BJ (cell line): ENCODE data around the gene PSMB11. TPM values are rescaled to one million over a fixed set of nuclear protein-coding genes. Genes with fewer than 3 reads are reported as not detected.
"Not testable (repeated sequence)": the region's sequence is repeated elsewhere in the genome, so short reads cannot be mapped to it uniquely, and the experiment has no call there.

ENCODE experiments used
- CTCF ChIA-PET: fragments of 350-600 bp; formaldehyde crosslinking; extraction: SDS; loops from one replicate; lab custom pipeline; 2021; ENCODE audit warnings: antibody characterized with exemption, inconsistent platforms; lab: Yijun Ruan, JAX
- POLR2A ChIA-PET: fragments of 300-600 bp; sonication (Branson Sonifier 250); formaldehyde crosslinking; extraction: SDS; loops from one replicate; lab custom pipeline; 2021; ENCODE audit warnings: antibody characterized with exemption; lab: Charles Lee
- DNase-seq: peaks from one replicate; pipeline ENCODE4 v3.0.0-alpha.2; 2011; ENCODE audit warnings: low read depth
- H3K27me3 ChIP-seq: 2 replicates; pipeline ENCODE4 v1.6.0; 2011; ENCODE audit warnings: low read length; ENCODE audit not compliant: control insufficient read depth, insufficient read depth
- H3K36me3 ChIP-seq: 2 replicates; pipeline ENCODE4 v1.5.1; 2011; ENCODE audit warnings: low read length; ENCODE audit not compliant: control insufficient read depth, insufficient read depth
- H3K4me3 ChIP-seq: 2 replicates; pipeline ENCODE4 v1.5.1; 2011; ENCODE audit warnings: low read depth, mild to moderate bottlenecking, control low read depth, low read length
- polyA plus RNA-seq: library from polyadenylated mRNA; depleted of rRNA; stranded (reverse); fragments of >200 nt; gene quantifications from 2 replicates; pipeline ENCODE4 v1.2.3, GENCODE V29; 2011
- TF ChIP-seq, protein P1 (sequence below): IDR thresholded peaks from 2 replicates; pipeline ENCODE4 v1.5.1; 2011; ENCODE audit warnings: low read depth, mild to moderate bottlenecking, control low read depth, inconsistent platforms, low read length, moderate library complexity; ENCODE audit not compliant: insufficient read depth

Gene PSMB11
- polyA plus RNA-seq, 1 experiment: not detected

DNA sequence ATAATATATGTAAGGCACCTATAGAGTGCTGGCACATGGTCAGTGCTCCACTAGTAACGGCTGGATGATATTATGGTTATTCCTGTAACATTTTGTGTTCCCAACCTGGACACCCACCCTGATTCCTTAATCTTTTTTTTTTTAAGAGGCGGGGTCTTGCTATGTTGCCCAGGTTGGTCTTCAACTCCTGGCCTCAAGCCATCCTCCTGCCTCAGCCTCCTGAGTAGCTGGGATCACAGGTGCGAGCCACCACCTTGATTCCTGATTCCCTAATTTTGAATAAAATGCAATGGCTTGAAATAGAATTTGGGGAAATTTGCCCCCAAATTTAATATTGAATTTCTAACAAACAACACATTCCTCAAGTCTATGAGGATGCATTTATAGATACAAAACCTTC lies 39.4 kb upstream of the PSMB11 start:
- CTCF ChIA-PET: interaction anchor here (1.0 to 2.8 kb wide), 3 partner anchors 16 to 55 kb away, joined by 3 to 17 read pairs (median 8); partner anchors contain the start of gene CDH24
- POLR2A ChIA-PET: no interaction called here
- TF ChIP-seq, protein P1, sequence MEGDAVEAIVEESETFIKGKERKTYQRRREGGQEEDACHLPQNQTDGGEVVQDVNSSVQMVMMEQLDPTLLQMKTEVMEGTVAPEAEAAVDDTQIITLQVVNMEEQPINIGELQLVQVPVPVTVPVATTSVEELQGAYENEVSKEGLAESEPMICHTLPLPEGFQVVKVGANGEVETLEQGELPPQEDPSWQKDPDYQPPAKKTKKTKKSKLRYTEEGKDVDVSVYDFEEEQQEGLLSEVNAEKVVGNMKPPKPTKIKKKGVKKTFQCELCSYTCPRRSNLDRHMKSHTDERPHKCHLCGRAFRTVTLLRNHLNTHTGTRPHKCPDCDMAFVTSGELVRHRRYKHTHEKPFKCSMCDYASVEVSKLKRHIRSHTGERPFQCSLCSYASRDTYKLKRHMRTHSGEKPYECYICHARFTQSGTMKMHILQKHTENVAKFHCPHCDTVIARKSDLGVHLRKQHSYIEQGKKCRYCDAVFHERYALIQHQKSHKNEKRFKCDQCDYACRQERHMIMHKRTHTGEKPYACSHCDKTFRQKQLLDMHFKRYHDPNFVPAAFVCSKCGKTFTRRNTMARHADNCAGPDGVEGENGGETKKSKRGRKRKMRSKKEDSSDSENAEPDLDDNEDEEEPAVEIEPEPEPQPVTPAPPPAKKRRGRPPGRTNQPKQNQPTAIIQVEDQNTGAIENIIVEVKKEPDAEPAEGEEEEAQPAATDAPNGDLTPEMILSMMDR: no peak
- H3K4me3 ChIP-seq: no peak overlapping the region
- H3K36me3 ChIP-seq: no peaks in the 10 kb centered on the region
- no peak for DNase-seq
- H3K27me3 ChIP-seq: no peaks in the 10 kb centered on the region

DNA sequence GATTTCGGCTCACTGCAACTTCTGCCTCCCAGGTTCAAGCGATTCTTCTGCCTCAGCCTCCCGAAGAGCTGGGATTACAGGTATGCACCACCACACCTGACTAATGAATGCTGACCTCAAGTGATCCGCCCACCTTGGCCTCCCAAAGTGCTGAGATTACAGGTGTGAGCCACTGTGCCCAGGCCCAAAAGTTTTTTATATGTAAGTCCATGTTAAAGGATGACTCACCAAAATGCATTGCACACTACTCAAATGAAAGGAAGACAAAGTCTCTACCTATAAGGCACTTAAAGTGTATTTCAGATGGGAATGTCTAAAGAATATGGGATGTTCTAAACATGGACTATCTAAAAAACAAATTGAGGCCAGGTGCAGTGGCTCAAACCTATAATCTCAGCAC lies 37.7 kb upstream of the PSMB11 start:
- DNase-seq, POLR2A ChIA-PET: not testable (repeated sequence)
- CTCF ChIA-PET: interaction anchor here (0.7 to 1.1 kb wide), 3 partner anchors 10 to 74 kb away, joined by 3 to 4 read pairs (median 3); no protein-coding TSS in a partner anchor

DNA sequence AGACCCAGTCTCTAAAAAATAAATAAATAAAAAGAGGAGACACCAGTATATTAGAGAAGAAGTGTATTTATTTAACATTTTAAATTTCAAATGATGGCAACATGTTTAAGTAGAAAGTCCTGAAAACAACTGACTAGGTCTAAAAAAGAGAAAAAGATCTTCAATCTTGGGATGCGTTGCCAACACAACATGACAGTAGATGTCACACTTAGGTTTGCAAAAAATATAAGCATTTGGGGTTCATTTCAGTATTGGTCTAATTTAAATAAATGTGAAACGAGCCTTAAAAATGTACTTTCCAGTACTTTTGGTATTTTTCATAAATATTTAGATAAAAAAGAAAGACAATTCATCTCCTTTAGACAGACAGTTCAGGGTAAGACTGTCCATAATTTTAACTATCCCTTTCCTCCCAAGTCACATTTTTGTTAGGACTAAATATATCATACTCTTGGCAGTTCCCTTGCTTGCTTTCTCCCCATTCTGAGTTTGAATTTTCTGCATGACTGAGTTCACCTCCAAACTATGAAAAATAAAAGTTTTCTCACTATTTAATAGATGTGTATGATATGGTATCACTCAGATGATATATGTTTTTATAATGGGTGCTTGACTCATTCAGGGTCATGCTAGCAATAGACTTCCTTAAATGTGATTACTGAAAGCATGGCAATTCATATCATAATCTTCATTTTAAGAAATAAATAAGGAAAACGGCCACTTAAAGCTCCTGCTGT lies 36.4 kb upstream of the PSMB11 start:
- ChIA-PET POLR2A (no interaction called here), CTCF (interaction anchor here (0.7 to 4.1 kb wide), 10 partner anchors 11 to 63 kb away, joined by 3 to 59 read pairs (median 10); partner anchors contain the start of gene CDH24)
- no peaks in the 10 kb centered on the region for H3K36me3 ChIP-seq
- TF ChIP-seq, protein P1: no peak
- H3K27me3 ChIP-seq: no peaks in the 10 kb centered on the region
- DNase-seq: no peak
- no peak overlapping the region for H3K4me3 ChIP-seq

More for the DNA sequence above, 37.7 kb upstream of the PSMB11 start:
- not testable (repeated sequence) for H3K4me3 ChIP-seq, H3K27me3 ChIP-seq, H3K36me3 ChIP-seq

DNA sequence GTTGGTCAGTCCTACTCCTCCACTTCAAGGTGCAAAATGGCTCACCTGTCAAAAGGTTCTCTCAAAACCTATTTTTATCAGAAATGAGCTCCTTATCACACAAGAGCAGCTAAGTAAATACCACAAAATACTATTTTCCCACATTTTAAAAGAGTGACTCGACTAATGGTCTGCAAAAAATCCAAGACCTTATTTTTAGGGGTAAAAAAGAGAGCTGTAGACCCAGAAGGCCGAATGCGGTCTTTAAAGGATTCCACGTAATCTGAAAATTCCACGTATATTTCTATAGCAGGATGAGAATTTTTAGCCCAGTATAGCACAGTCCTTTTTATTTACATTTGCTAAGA lies 35.9 kb upstream of the PSMB11 start:
- POLR2A ChIA-PET: interaction anchor here (1.3 kb wide), 1 partner anchor 76 kb away, joined by 4 read pairs; no protein-coding TSS in a partner anchor
- DNase-seq: no peak
- Histone ChIP-seq H3K36me3 (no peaks in the 10 kb centered on the region), H3K4me3 (peak overlapping the region; percentile 75), H3K27me3 (no peaks in the 10 kb centered on the region)
- CTCF ChIA-PET: interaction anchor here (0.7 to 4.1 kb wide), 13 partner anchors 12 to 103 kb away, joined by 3 to 59 read pairs (median 8); partner anchors contain the start of genes AJUBA and CDH24
- TF ChIP-seq, protein P1: no peak

DNA sequence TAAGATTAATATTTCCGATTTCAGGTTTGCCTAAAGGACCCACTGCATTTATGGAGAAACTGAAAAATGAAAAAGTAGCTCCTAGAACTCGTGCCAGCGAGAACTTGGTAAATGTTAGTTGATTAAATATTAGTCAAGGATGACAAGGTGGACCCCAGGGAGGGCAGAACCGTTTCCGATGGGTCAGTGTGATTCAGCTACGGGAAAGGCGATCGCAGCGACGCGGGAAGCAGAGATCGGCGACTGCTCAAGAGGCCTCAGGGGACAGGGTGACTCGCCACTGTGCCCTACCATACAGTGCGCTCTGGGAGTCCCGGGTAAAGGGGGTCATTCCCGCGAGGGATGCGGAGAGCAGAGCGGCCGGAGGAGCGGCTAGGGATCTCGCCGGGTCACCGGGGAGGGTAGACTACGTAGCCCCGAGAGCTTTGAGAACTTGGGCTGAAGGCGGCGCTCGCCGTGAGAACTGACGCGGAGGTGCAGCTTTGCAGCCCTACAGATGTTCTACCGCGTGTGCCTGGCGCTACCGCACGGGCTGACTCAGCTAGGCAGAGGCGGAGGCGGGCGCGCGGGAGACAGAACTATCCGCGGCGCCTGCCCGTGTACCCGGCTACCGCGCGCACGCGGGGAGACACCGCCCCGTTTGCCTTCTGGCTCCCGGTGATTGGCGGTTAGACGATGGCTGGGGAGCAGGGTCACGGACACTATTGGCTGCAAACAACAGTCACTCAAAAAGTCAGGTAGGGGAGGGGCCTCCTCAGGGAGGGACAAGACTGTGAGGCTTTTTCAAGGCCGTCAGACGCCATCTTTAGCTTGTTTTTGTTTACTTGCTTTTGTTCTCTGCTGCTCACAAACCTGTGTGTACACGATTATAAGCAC lies 35.2 kb upstream of the PSMB11 start:
- DNase-seq: peak; percentile 87
- TF ChIP-seq, protein P1: peak; percentile 51
- H3K36me3 ChIP-seq: no peaks in the 10 kb centered on the region
- no peaks in the 10 kb centered on the region for H3K27me3 ChIP-seq
- ChIA-PET POLR2A (interaction anchor here (0.6 to 1.3 kb wide), 4 partner anchors 28 to 293 kb away, joined by 3 to 14 read pairs (median 4); no protein-coding TSS in a partner anchor), CTCF (interaction anchor here (0.6 to 4.1 kb wide), 16 partner anchors 13 to 102 kb away, joined by 3 to 59 read pairs (median 6); partner anchors contain the start of genes AJUBA and CDH24)
- peak overlapping the region; percentile 75 for H3K4me3 ChIP-seq
